Measurements from ENCODE around the gene NDUFV1. TPM values are rescaled to one million over a fixed set of nuclear protein-coding genes. Genes with fewer than 3 reads are reported as not detected.

NDUFV1 gene
- total and polyA plus RNA-seq, 12 donors, result 84.2 to 439 (median 244) TPM

GRCh38 chr11:67614730-67615714 lies 8.3 kb downstream of the NDUFV1 start:
- TF ChIP-seq CTCF (IDR thresholded peaks at IDR 0.05), result peak in 5 of 6 experiments; percentile 26 to 45 (median 37)
- TF ChIP-seq POLR2A (IDR thresholded peaks at IDR 0.05), result no peak
- 73 to 77% (median 75%) methylated on average over 3 to 18 of the region's 18 CpGs for WGBS, 4 donors
- Histone ChIP-seq H3K36me3 (replicated peaks in 1 of 2) (peaks cover 0 to 24% of the 10 kb centered on the region in 2 donors), H3K9me3 (replicated peaks in 1 of 3) (no peaks in the 10 kb centered on the region), H3K27ac (peak overlapping the region in 1 of 5 donors; percentile 11), H3K4me3 (no peak overlapping the region), H3K4me1 (replicated peaks in 1 of 2) (no peaks in the 10 kb centered on the region), H3K27me3 (peaks cover 9% of the 10 kb centered on the region)
- intact Hi-C loops (cut with DNase I), result no loop called here
- peak in 3 of 7 donors; percentile 24 to 61 (median 55) for DNase-seq

GRCh38 chr11:67615728-67616430 lies 9.1 kb downstream of the NDUFV1 start:
- intact Hi-C loops (cut with DNase I), result no loop called here
- WGBS, 4 donors, result 22 to 46% (median 26%) methylated on average over 31 to 34 of the region's 34 CpGs
- H3K4me1 ChIP-seq (replicated peaks in 1 of 2), result no peaks in the 10 kb centered on the region
- TF ChIP-seq CTCF (IDR thresholded peaks at IDR 0.05) (no peak), POLR2A (IDR thresholded peaks at IDR 0.05) (no peak)
- H3K27me3 ChIP-seq, result peaks cover 9% of the 10 kb centered on the region
- no peak overlapping the region for H3K4me3 ChIP-seq
- H3K27ac ChIP-seq, result no peak overlapping the region
- H3K36me3 ChIP-seq (replicated peaks in 1 of 2), result peaks cover 0 to 16% of the 10 kb centered on the region in 2 donors
- DNase-seq, result no peak
- no peaks in the 10 kb centered on the region for H3K9me3 ChIP-seq (replicated peaks in 1 of 3)

GRCh38 chr11:67616431-67617242 lies 9.9 kb downstream of the NDUFV1 start:
- TF ChIP-seq CTCF (IDR thresholded peaks at IDR 0.05), result no peak
- no peak for TF ChIP-seq POLR2A (IDR thresholded peaks at IDR 0.05)
- Histone ChIP-seq H3K9me3 (replicated peaks in 1 of 3) (no peaks in the 10 kb centered on the region), H3K4me3 (no peak overlapping the region), H3K36me3 (replicated peaks in 1 of 2) (peaks cover 0 to 8% of the 10 kb centered on the region in 2 donors), H3K27ac (no peak overlapping the region), H3K4me1 (replicated peaks in 1 of 2) (no peaks in the 10 kb centered on the region), H3K27me3 (peaks cover 9% of the 10 kb centered on the region)
- WGBS, 4 donors, result 33 to 38% (median 36%) methylated on average over 5 to 11 of the region's 11 CpGs
- DNase-seq, result no peak
- intact Hi-C loops (cut with DNase I), result no loop called here
